Activated gamma-delta T cell treated with anti-CD3 and anti-CD28 coated beads, Interleukin-2, amount 50 U/mL, for 16 hours (primary cell): ENCODE measurements around the gene RARA.
"Not testable (repeated sequence)": the region's sequence is repeated elsewhere in the genome, so short reads cannot be mapped to it uniquely, and the experiment has no call there.

ENCODE experiments used
- DNase-seq: peaks from one replicate; pipeline ENCODE4 v3.0.0-alpha.2; 2020; ENCODE audit warnings: low read depth

The RARA gene

DNA sequence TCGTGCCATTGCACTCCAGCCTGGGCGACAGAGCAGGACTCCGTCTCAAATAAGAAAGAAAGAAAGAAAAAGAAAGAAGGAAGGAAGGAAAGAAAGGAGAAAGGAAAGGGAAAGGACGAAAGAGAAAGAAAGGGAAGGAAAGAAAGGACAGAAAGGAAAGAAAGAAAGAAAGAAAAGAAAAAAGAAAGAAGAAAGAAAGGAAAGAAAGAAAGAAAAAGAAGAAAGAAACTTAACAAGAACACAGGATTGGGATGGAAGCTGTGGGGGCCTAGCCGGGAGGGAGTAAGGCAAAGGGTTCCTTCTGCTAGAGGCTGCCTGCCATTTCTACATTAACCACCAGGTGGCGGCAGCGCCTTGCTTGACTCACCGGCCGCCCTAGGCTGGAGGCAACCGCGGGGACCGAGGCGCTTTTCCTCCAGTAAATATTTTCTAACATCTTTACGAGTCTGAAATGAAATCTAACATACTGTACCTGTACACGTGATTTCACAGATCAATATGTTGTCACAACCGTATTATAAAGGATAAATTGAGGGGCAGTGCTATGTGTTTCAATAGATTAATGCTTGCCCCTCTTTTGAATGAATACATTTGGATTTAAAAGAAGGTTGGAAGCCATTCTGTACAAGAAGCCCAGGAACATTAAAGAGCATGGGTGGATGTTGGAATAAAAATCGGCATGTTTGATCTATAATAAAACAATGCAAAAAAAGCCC lies 49.5 kb downstream of the RARA start:
- peak; percentile 84 for DNase-seq

GRCh38 chr17:40360091-40360490 lies 51.1 kb downstream of the RARA start:
- no peak for DNase-seq

- no peak for DNase-seq
Measured at GRCh38 chr17:40361063-40361924, 52.3 kb downstream of the RARA start.

- no peak for DNase-seq
Measured at GRCh38 chr17:40361925-40362695, 53.1 kb downstream of the RARA start.

- DNase-seq = peak; percentile 63
Measured at GRCh38 chr17:40362696-40363110, 53.7 kb downstream of the RARA start.

DNA sequence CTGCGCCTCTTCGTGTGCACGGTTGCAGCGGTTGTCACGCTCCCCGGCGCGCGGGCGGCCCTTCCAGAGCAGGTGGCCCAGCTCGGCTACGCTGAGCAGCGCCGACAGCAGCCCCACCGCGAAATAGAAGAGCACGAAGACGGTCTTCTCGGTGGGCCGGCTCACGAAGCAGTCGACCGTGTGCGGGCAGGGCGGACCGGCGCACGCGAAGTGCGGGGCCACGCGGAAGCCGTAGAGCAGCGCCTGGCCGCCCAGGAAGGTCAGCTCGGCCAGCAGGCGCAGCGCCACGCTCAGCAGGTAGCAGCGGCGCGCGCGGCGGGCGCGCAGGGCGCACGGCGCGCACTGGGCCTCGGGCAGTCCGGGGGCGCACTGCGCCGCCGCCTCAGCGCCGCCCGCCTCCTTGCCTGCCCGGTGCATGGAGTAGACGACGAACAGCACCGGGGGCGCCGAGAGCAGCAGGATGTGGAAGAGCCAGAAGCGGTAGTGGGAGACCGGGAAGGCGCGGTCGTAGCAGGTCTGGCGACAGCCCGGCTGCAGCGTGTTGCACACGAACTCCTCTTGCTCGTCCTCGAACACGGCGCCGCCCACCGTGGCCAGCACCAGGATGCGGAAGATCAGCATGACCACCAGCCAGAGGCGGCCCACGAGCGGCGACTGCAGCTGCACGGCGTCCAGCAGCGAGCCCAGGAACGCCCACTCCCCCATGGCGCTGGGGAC lies 54.3 kb downstream of the RARA start:
- no peak for DNase-seq

DNA sequence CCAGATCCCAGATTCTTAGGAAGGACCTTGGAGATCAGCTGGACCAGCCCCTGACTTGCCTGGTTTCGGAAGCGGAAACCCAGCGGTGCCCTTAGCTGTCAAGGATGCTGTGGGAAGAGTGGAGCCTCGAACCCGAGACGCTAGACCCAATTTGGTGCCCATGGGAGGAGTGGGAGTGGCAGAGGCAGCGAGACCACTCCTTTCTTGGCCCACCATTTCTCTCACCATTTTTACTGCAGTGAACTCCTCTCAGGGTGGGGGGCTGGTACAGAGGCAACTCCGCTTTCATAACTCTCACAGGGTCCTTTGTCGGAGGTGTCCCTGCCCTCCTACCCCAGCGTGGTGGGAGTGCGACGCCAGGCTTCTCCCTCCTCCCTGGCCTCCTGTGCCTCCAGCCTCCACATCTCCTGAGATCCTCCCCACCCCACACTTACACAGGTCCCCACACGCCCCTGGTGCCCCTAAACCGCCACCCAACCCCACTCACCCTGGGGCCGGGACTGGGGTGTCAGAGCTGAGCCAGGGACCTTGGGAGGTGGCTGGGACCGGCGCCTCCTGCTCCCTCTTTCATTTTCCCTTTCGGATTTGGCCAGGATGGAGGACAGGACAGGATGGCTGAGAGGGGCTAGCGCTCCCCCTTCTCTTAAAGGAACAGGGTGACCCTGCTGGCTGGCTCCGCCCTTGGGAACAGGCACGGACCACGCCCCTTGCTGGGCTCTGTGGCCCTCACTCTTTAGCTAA lies 55.3 kb downstream of the RARA start, which contains the start of gene GJD3:
Gene GJD3 (minus strand): TSS at position 617 of the 741 bp plus-strand sequence. CDS start 922 bp downstream, outside the sequence.
- no peak for DNase-seq

- DNase-seq = no peak
Measured at GRCh38 chr17:40364906-40365305, 55.9 kb downstream of the RARA start.

- no peak for DNase-seq
Measured at GRCh38 chr17:40366076-40366860, 57.3 kb downstream of the RARA start.

DNA sequence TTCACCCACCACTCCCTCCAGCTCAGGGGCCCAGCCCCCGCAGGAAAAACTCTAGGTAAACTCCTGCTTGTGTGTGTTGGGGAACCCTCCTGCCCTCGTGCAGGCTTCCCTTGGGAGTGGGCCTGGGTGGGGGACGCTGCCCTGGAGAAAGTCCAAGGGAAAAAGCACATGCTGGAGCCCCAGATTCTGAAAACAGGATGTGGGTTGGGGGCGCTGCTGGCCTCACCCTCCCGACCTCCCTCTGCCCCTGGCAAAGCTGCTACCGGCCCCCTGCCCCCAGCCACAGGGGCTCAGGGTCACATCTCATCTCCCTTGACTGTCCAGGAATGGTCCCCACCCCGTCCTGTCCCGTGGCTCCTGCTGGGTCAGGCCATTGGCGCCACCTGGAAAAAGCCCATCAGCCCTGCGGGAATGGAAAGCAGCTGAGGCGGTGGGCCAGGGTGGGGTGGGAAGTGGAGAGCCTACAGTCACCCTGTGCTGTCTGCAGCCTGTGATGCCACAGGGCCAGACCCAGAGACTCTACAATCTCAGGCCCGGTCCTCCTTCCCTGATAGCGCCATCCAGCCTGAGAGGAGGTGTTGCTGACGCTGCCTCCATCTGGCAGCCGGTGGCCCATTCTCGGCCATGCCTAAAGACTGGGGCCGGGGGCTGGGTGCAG lies 58.0 kb downstream of the RARA start:
- DNase-seq = no peak

DNA sequence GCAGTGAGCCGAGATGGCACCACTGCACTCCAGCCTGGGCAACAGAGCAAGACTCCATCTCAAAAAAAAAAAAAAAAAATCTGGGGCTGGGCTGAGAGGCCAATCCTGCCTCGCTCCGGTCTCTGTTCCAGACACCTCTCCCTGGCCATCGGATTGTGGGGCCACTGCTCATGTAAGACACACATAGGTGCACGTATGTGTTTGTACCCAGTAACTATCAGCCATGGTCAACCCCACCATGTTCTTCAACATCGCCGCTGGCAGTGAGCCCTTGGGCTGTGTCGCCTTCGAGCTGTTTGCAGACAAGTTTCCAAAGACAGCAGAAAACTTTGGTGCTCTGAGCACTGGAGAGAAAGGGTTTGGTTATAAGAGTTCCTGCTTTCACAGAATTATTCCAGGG lies 58.7 kb downstream of the RARA start:
- not testable (repeated sequence) for DNase-seq

GRCh38 chr17:40369923-40370322 lies 60.9 kb downstream of the RARA start:
- no peak for DNase-seq

- no peak for DNase-seq
Measured at GRCh38 chr17:40371261-40371929, 62.4 kb downstream of the RARA start.

DNA sequence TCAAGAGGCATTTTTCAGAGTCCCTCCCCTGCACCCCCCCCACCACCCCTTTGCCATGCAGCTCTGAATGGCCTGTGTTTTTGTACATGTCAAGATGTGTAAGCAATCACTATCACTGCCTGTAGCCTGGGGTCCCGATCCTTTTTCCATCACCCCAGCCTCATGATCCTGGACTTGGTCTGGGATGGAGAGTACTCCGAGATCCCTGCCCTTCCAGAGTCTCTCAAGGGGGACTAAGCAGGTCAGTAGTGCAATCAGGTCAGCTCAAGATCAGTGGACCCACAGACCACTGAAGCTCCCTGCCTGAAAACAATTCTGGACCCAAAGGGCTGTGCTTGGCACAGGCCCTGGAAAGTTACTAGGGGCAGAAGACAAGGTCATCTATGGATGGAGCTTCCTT lies 63.1 kb downstream of the RARA start:
- DNase-seq = no peak

- not testable (repeated sequence) for DNase-seq
Measured at GRCh38 chr17:40372644-40373043, 63.7 kb downstream of the RARA start.

GRCh38 chr17:40373324-40373723 lies 64.3 kb downstream of the RARA start:
- no peak for DNase-seq

GRCh38 chr17:40373999-40374398 lies 65.0 kb downstream of the RARA start:
- DNase-seq = no peak

DNA sequence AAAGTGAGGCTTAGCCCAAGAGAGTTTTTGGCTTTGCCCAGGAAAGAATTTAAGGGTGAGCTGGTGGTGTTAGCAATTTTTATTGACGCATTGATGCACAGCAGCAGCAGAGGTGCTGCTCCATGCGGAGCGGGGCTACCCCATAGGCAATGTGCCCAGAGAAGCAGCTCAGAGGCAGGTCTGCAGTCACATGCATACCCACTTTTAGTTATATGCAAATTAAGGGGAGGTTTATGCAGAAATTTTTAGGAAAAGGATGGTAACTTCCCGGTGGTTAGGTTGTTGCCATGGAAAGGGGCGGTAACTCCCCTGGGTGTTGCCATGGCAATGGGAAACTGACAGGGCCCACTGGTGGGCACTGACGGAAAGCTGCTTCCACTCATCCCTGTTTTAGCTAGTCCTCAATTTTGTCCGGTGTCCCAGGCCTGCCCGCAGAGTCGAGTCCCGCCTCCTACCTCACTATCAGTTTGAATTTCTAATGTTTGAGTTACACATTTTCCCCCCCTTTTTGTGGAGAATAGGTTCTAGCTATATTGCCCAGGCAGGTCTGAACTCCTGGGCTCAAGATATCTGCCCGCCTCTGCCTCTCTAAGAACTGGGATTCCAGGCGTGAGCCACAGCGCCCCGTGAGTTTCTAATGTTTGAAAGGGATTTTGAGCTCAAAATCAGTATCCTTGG lies 66.0 kb downstream of the RARA start:
- no peak for DNase-seq

- not testable (repeated sequence) for DNase-seq
Measured at GRCh38 chr17:40375786-40376185, 66.8 kb downstream of the RARA start.
